HEK293 (cell line): ENCODE results near the gene PLPPR4.

Experiments
- TRIM28 ChIP-seq: IDR thresholded peaks from 2 replicates; pipeline ENCODE4 v1.6.1; 2011; ENCODE audit warnings: low read length, control low read depth, borderline replicate concordance
- ZBTB10 ChIP-seq: fragments of 450-650 bp; formaldehyde crosslinking; IDR thresholded peaks from 2 replicates; pipeline ENCODE4 v1.5.1; 2016; ENCODE audit warnings: missing biosample characterization, missing genetic modification characterization
- ZBTB26 ChIP-seq: fragments of 450-650 bp; formaldehyde crosslinking; optimal IDR thresholded peaks from 2 replicates; pipeline ENCODE3; 2016; ENCODE audit warnings: missing biosample characterization, mild to moderate bottlenecking, missing genetic modification characterization
- ZNF416 ChIP-seq: fragments of 450-650 bp; formaldehyde crosslinking; IDR thresholded peaks from 2 replicates; pipeline ENCODE4 v1.5.1; 2016; ENCODE audit warnings: missing biosample characterization, missing genetic modification characterization
- ZNF548 ChIP-seq: fragments of 450-650 bp; formaldehyde crosslinking; IDR thresholded peaks from 2 replicates; pipeline ENCODE4 v1.5.1; 2016; ENCODE audit warnings: missing biosample characterization, missing genetic modification characterization
- ZNF571 ChIP-seq: fragments of 450-650 bp; formaldehyde crosslinking; IDR thresholded peaks from 2 replicates; pipeline ENCODE4 v1.5.0; 2017; ENCODE audit warnings: missing biosample characterization, missing genetic modification characterization
- ZNF623 ChIP-seq: fragments of 450-650 bp; formaldehyde crosslinking; IDR thresholded peaks from 2 replicates; pipeline ENCODE4 v1.5.1; 2016; ENCODE audit warnings: missing biosample characterization, missing genetic modification characterization
- ZNF707 ChIP-seq: fragments of 450-650 bp; formaldehyde crosslinking; IDR thresholded peaks from 2 replicates; pipeline ENCODE4 v1.5.1; 2016; ENCODE audit warnings: missing biosample characterization, missing genetic modification characterization
- TF ChIP-seq, protein P1 (sequence below): fragments of 450-650 bp; formaldehyde crosslinking; IDR thresholded peaks from 2 replicates; pipeline ENCODE4 v1.5.1; 2016; ENCODE audit warnings: missing biosample characterization, missing genetic modification characterization, borderline replicate concordance
- TF ChIP-seq, protein P2 (sequence below): fragments of 450-650 bp; formaldehyde crosslinking; IDR thresholded peaks from 2 replicates; pipeline ENCODE4 v1.5.1; 2016; ENCODE audit warnings: missing biosample characterization, missing genetic modification characterization, borderline replicate concordance
- TF ChIP-seq, protein P3 (sequence below): IDR thresholded peaks from 2 replicates; pipeline ENCODE4 v1.6.1; 2011; ENCODE audit warnings: mild to moderate bottlenecking, low read depth, low read length, borderline replicate concordance
- TF ChIP-seq, protein P4 (sequence below): fragments of 450-650 bp; formaldehyde crosslinking; IDR thresholded peaks from 2 replicates; pipeline ENCODE4 v1.5.1; 2016; ENCODE audit warnings: missing biosample characterization, missing genetic modification characterization
- TF ChIP-seq, protein P5 (sequence below): fragments of 450-650 bp; formaldehyde crosslinking; IDR thresholded peaks from 2 replicates; pipeline ENCODE4 v1.5.1; 2016; ENCODE audit warnings: missing biosample characterization, missing genetic modification characterization
- TF ChIP-seq, protein P6 (sequence below): fragments of 450-650 bp; formaldehyde crosslinking; IDR thresholded peaks from 2 replicates; pipeline ENCODE4 v1.5.1; 2016; ENCODE audit warnings: missing biosample characterization, missing genetic modification characterization

- TF ChIP-seq, protein P1, sequence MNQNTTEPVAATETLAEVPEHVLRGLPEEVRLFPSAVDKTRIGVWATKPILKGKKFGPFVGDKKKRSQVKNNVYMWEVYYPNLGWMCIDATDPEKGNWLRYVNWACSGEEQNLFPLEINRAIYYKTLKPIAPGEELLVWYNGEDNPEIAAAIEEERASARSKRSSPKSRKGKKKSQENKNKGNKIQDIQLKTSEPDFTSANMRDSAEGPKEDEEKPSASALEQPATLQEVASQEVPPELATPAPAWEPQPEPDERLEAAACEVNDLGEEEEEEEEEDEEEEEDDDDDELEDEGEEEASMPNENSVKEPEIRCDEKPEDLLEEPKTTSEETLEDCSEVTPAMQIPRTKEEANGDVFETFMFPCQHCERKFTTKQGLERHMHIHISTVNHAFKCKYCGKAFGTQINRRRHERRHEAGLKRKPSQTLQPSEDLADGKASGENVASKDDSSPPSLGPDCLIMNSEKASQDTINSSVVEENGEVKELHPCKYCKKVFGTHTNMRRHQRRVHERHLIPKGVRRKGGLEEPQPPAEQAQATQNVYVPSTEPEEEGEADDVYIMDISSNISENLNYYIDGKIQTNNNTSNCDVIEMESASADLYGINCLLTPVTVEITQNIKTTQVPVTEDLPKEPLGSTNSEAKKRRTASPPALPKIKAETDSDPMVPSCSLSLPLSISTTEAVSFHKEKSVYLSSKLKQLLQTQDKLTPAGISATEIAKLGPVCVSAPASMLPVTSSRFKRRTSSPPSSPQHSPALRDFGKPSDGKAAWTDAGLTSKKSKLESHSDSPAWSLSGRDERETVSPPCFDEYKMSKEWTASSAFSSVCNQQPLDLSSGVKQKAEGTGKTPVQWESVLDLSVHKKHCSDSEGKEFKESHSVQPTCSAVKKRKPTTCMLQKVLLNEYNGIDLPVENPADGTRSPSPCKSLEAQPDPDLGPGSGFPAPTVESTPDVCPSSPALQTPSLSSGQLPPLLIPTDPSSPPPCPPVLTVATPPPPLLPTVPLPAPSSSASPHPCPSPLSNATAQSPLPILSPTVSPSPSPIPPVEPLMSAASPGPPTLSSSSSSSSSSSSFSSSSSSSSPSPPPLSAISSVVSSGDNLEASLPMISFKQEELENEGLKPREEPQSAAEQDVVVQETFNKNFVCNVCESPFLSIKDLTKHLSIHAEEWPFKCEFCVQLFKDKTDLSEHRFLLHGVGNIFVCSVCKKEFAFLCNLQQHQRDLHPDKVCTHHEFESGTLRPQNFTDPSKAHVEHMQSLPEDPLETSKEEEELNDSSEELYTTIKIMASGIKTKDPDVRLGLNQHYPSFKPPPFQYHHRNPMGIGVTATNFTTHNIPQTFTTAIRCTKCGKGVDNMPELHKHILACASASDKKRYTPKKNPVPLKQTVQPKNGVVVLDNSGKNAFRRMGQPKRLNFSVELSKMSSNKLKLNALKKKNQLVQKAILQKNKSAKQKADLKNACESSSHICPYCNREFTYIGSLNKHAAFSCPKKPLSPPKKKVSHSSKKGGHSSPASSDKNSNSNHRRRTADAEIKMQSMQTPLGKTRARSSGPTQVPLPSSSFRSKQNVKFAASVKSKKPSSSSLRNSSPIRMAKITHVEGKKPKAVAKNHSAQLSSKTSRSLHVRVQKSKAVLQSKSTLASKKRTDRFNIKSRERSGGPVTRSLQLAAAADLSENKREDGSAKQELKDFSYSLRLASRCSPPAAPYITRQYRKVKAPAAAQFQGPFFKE: no peak
- TF ChIP-seq ZBTB10 (tag by site-specific recombination): no peak
- no peak for TF ChIP-seq ZBTB26 (tag by site-specific recombination)
- TF ChIP-seq, protein P2, sequence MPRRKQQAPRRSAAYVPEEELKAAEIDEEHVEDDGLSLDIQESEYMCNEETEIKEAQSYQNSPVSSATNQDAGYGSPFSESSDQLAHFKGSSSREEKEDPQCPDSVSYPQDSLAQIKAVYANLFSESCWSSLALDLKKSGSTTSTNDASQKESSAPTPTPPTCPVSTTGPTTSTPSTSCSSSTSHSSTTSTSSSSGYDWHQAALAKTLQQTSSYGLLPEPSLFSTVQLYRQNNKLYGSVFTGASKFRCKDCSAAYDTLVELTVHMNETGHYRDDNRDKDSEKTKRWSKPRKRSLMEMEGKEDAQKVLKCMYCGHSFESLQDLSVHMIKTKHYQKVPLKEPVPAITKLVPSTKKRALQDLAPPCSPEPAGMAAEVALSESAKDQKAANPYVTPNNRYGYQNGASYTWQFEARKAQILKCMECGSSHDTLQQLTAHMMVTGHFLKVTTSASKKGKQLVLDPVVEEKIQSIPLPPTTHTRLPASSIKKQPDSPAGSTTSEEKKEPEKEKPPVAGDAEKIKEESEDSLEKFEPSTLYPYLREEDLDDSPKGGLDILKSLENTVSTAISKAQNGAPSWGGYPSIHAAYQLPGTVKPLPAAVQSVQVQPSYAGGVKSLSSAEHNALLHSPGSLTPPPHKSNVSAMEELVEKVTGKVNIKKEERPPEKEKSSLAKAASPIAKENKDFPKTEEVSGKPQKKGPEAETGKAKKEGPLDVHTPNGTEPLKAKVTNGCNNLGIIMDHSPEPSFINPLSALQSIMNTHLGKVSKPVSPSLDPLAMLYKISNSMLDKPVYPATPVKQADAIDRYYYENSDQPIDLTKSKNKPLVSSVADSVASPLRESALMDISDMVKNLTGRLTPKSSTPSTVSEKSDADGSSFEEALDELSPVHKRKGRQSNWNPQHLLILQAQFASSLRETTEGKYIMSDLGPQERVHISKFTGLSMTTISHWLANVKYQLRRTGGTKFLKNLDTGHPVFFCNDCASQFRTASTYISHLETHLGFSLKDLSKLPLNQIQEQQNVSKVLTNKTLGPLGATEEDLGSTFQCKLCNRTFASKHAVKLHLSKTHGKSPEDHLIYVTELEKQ (tag by site-specific recombination): no peak
- TF ChIP-seq, protein P3, sequence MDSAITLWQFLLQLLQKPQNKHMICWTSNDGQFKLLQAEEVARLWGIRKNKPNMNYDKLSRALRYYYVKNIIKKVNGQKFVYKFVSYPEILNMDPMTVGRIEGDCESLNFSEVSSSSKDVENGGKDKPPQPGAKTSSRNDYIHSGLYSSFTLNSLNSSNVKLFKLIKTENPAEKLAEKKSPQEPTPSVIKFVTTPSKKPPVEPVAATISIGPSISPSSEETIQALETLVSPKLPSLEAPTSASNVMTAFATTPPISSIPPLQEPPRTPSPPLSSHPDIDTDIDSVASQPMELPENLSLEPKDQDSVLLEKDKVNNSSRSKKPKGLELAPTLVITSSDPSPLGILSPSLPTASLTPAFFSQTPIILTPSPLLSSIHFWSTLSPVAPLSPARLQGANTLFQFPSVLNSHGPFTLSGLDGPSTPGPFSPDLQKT: no peak
- TF ChIP-seq, protein P4, sequence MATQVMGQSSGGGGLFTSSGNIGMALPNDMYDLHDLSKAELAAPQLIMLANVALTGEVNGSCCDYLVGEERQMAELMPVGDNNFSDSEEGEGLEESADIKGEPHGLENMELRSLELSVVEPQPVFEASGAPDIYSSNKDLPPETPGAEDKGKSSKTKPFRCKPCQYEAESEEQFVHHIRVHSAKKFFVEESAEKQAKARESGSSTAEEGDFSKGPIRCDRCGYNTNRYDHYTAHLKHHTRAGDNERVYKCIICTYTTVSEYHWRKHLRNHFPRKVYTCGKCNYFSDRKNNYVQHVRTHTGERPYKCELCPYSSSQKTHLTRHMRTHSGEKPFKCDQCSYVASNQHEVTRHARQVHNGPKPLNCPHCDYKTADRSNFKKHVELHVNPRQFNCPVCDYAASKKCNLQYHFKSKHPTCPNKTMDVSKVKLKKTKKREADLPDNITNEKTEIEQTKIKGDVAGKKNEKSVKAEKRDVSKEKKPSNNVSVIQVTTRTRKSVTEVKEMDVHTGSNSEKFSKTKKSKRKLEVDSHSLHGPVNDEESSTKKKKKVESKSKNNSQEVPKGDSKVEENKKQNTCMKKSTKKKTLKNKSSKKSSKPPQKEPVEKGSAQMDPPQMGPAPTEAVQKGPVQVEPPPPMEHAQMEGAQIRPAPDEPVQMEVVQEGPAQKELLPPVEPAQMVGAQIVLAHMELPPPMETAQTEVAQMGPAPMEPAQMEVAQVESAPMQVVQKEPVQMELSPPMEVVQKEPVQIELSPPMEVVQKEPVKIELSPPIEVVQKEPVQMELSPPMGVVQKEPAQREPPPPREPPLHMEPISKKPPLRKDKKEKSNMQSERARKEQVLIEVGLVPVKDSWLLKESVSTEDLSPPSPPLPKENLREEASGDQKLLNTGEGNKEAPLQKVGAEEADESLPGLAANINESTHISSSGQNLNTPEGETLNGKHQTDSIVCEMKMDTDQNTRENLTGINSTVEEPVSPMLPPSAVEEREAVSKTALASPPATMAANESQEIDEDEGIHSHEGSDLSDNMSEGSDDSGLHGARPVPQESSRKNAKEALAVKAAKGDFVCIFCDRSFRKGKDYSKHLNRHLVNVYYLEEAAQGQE (tag by site-specific recombination): no peak
- TF ChIP-seq TRIM28: no peak
- TF ChIP-seq ZNF707: no peak
- no peak for TF ChIP-seq ZNF416 (tag by site-specific recombination)
- no peak for TF ChIP-seq ZNF623
- TF ChIP-seq, protein P5, sequence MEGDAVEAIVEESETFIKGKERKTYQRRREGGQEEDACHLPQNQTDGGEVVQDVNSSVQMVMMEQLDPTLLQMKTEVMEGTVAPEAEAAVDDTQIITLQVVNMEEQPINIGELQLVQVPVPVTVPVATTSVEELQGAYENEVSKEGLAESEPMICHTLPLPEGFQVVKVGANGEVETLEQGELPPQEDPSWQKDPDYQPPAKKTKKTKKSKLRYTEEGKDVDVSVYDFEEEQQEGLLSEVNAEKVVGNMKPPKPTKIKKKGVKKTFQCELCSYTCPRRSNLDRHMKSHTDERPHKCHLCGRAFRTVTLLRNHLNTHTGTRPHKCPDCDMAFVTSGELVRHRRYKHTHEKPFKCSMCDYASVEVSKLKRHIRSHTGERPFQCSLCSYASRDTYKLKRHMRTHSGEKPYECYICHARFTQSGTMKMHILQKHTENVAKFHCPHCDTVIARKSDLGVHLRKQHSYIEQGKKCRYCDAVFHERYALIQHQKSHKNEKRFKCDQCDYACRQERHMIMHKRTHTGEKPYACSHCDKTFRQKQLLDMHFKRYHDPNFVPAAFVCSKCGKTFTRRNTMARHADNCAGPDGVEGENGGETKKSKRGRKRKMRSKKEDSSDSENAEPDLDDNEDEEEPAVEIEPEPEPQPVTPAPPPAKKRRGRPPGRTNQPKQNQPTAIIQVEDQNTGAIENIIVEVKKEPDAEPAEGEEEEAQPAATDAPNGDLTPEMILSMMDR (tag by site-specific recombination): no peak
- no peak for TF ChIP-seq ZNF571 (tag by site-specific recombination)
- TF ChIP-seq ZNF548 (tag by site-specific recombination): no peak
- TF ChIP-seq, protein P6, sequence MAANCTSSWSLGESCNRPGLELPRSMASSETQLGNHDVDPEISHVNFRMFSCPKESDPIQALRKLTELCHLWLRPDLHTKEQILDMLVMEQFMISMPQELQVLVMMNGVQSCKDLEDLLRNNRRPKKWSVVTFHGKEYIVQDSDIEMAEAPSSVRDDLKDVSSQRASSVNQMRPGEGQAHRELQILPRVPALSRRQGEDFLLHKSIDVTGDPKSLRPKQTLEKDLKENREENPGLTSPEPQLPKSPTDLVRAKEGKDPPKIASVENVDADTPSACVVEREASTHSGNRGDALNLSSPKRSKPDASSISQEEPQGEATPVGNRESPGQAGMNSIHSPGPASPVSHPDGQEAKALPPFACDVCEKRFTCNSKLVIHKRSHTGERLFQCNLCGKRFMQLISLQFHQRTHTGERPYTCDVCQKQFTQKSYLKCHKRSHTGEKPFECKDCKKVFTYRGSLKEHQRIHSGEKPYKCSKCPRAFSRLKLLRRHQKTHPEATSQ (tag by site-specific recombination): no peak
Observed at GRCh38 chr1:99352821-99353220, 88.5 kb downstream of the PLPPR4 start.
